ENCODE data around the gene FRMD3.

- no peak for TF ChIP-seq CTCF (IDR thresholded peaks at IDR 0.05)
- no peak for TF ChIP-seq POLR2AphosphoS5 (IDR thresholded peaks at IDR 0.05)
Measured at GRCh38 chr9:83423815-83424707, 114.1 kb downstream of the FRMD3 start.
